WTC11 (cell line): ENCODE data around the gene RPS3.
"Not testable (repeated sequence)": the region's sequence is repeated elsewhere in the genome, so short reads cannot be mapped to it uniquely, and the experiment has no call there.

Source experiments
- AFF4 ChIP-seq: sonication (generic); formaldehyde crosslinking; IDR thresholded peaks from 2 replicates; pipeline ENCODE4 v1.8.1; 2023; ENCODE audit warnings: mild to moderate bottlenecking, missing genetic modification reagents, borderline replicate concordance
- CTCF ChIP-seq: fragments of 200-600 bp; IDR thresholded peaks from 2 replicates; pipeline ENCODE4 v1.8.0; 2022; ENCODE audit warnings: antibody characterized with exemption
- E2F4 ChIP-seq: sonication (generic); formaldehyde crosslinking; IDR thresholded peaks from 2 replicates; pipeline ENCODE4 v1.8.1; 2022; ENCODE audit warnings: low read depth, mild to moderate bottlenecking, moderate library complexity, missing genetic modification reagents, borderline replicate concordance
- USF2 ChIP-seq: sonication (generic); formaldehyde crosslinking; IDR thresholded peaks from 2 replicates; pipeline ENCODE4 v1.8.1; 2023; ENCODE audit warnings: mild to moderate bottlenecking, missing genetic modification reagents, moderate library complexity

- TF ChIP-seq USF2 (CRISPR knock-in tag); E2F4 (CRISPR knock-in tag); CTCF; AFF4: not testable (repeated sequence)
Measured at GRCh38 chr11:75413146-75413545, 13.8 kb downstream of the RPS3 start.
